ENCODE results near the gene PACSIN3.
"Not testable (repeated sequence)": the region's sequence is repeated elsewhere in the genome, so short reads cannot be mapped to it uniquely, and the experiment has no call there.

Gene PACSIN3

GRCh38 chr11:47186076-47186699 is at the start of gene PACSIN3:
TSS of gene PACSIN3 (minus strand) at chr11:47186434. CDS start at chr11:47182727, 3,707 bp downstream.
- DNase-seq = no peak

DNA sequence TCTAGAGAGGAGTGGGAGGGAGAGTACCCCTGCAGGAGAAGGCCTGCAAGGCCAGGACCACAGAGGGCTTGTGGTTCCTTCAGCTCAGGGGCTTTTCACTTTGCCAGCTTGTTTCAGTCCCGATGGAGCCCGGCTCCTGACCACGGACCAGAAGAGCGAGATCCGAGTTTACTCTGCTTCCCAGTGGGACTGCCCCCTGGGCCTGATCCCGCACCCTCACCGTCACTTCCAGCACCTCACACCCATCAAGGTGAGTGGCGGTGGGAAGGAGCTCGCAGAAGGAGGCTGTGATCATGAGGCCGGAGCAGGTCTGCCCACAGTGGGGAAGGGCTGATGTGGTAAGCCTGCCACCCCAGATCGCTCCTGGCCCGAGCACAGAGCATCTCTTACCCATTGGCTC is 48.9 kb upstream of the PACSIN3 start:
- no peak for DNase-seq

- DNase-seq = peak; percentile 16
These were observed 48.5 kb upstream of the PACSIN3 start for GRCh38 chr11:47234669-47235100.

- DNase-seq = no peak
These were observed 47.9 kb upstream of the PACSIN3 start for GRCh38 chr11:47233989-47234668.

DNA sequence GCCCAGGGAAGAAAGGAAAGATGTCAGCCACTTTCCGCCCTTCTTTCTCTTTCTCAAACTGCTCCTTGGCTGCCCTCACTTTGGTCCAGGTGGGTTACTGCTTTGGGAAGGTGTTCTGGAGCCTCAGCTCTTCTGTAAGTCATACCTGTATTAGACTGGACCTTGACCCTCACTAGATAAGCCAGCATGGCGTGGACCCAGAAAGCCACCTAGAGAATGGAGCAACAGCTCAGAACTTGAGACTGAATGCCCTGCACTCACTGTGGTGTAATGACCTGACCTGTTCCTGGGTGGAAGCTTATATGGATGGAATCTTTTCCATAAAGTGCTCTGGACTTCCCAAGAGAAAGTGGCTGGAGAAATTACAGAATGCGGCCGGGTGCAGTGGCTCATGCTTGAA is 46.8 kb upstream of the PACSIN3 start:
- DNase-seq = no peak

DNA sequence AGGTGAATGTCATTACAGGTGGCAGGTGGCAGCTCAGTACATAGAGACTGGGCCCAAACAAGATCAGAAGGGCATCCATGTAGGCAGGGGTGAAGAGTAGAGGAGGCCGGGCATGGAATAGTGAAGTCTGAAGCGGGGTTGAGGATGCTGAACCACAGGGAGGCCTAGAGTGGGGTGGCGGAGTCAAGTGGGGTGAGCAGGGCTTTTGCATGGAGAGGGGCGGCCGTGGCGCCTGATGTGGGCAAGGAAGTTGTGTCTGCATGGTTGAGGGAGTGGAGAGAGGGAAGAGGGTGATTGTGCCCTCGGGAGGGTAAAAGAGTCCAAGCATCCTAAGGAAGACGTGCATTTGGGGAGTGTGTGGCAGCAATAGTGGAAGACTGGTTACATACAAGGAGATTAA is 42.9 kb upstream of the PACSIN3 start:
- no peak for DNase-seq

DNA sequence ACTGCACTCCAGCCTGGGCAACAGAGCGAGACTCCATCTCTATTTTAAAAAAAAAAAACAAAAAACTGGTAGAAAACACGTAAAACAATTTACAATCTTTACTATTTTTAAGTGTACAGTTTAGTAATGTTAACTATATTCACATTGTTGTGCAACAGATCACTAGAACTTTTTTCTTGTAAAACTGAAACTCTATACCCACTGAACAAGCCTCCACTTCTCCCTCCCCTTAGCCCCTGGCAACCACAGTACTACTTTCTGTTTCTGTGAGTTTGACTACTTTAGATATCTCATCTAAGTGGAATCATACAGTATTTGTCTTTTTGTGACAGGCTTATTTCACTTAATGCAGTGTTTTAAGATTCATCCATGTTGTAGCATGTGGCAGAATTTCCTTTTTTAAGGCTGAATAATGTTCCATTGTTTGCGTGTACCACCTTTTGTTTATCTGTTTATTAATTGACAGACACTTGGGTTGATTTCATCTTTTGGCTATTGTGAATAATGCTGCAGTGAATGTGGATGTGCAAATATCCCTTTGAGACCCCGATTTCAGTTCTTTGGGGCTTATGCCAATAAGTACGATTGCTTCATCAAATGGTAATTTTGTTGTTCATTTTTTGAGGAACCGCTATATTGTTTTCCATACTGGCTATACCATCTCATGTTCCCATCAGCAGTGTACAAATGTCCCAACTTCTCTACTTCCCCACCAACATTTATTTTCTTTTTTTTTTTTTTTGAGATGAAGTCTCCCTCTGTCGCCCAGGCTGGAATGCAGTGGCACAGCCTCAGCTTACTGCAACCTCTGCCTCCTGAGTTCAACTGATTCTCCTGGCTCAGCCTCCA is 39.5 kb upstream of the PACSIN3 start:
- DNase-seq = peak; percentile 28

DNA sequence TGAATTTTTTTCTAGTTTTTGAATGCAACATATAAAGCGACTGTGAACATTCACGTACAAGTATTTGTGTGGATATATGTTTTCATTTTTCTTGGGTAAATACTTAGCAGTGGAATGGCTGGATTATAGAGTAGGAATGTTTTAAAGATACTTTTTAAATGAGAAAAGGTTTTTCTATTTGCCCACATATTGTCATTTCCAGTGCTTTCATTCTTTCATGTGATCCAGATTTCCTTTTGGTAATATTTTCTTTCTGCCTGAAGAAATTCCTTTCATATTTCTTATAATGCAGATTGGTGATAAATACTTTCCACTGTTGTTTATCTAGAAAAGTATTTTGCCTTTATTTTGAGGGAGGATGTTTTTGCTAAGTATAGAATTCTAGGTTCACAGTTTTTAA is 36.5 kb upstream of the PACSIN3 start:
- no peak for DNase-seq

DNA sequence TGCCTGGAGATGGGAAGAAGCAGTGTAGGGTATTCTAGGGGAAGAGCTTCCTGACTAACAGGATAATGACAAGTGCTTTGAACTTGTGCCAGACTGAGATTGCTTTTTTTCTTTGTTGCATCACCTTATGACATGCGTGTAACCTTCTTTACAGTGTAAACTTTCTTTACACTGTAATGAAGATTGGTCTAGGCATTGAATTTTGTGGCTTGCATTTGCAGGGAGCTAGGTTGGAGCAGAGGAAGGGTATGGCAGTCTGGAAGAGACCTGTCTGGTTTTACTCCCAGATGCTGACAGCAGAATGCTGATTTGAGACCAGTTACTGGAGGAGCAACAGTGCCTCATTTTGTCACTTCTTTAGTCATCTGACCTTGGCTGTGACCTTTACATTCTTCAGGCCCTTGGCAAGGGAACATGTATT is 34.2 kb upstream of the PACSIN3 start:
- DNase-seq = no peak

DNA sequence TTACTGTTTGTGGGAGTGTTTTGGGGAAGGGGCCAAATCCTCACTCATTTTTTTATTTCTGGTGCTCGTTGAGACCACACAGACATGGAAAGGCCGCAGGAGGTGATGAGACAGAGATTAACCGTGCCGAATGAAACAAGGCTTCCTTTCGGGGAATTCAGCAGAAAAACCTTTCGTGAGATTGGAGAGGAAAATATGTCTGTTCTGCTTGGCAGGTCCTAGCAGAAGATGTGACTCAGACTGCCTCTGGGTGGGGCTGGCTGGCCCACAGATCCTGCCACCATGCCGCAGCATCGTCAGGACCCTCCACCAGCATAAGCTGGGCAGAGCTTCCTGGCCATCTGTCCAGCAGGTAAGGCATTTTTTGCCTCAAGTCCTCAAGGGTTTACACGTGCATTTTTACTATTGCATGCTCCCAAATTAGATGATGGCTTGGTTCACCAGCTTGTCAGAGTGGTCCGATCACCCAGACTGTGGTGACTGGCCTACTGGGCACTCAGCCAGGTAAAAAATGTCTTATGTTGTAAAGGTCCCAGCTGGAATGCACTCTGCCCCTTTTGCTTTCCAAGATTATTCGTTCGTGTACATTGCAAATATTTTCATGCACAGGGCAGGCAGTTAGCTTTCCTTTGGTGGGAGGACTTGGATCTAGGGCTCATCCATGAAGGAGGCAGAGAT is 30.0 kb upstream of the PACSIN3 start:
- peak; percentile 74 for DNase-seq

DNA sequence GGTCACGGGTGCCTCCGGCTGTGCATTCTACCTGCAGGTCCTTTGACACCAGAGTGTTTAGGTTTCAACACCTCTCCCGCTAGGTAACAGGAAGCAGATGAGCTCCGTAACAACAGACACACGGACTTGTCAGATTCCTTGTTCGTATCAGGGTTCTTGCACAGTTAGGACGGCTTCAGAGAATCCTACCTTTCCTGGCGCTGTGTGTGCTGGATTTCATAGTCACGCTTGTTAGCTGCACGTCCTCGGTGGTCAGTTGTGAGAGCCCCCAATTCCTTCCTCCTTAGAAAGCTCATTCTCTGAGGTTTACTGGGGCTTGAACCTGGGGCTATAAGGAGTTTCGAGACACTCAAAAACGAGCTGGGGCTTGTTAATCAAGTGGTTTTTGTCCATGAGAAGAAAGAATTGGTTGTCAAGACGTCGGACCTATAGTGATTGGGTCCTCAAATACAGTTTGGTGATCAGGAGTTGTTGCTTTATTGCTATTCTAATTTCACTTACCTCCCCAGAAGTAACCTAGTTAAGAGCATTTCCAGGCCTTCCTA is 29.2 kb upstream of the PACSIN3 start:
- no peak for DNase-seq

GRCh38 chr11:47213950-47214565 is 27.8 kb upstream of the PACSIN3 start:
- DNase-seq = peak; percentile 91

DNA sequence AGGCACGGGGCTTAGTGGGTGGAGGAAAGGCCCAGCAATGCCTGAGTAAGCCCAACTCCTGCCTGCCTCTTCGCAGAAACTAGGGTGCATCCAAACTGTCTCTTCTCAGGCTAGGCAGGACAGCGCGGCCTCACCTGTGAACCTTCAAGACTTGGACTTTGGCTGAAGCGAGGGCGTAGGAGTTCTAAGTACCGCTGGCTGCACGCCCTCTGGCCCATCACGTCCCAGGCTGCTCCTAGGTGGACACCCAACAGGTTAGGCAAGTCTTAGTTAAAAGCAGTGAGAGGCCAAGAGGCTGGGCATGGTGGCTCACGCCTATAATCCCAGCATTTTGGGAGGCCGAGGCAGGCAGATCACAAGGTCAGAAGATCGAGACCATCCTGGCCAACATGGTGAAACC is 26.7 kb upstream of the PACSIN3 start:
- no peak for DNase-seq

- no peak for DNase-seq
These were observed 22.4 kb upstream of the PACSIN3 start for GRCh38 chr11:47208628-47209027.

- DNase-seq = not testable (repeated sequence)
These were observed 21.8 kb upstream of the PACSIN3 start for GRCh38 chr11:47208008-47208552.

DNA sequence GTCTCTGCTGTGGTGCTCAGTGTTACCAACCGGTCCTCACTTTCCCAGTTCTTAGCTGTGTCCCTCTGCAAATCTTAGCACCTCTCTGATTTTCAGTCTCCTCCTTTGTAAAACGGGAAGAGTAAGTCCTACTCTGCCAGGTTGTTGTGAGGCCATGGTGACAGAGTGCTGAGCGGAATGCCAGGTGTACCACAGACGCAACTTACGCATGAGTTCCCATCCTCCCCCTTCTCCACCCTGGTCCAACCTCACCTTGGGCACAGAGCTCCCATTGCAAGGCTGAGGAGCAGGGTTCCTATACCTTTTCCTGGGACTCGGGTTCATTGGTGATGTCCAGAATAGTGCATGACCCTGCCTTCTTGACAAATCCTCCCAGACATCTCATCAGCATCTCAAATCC is 21.2 kb upstream of the PACSIN3 start:
- DNase-seq = no peak

DNA sequence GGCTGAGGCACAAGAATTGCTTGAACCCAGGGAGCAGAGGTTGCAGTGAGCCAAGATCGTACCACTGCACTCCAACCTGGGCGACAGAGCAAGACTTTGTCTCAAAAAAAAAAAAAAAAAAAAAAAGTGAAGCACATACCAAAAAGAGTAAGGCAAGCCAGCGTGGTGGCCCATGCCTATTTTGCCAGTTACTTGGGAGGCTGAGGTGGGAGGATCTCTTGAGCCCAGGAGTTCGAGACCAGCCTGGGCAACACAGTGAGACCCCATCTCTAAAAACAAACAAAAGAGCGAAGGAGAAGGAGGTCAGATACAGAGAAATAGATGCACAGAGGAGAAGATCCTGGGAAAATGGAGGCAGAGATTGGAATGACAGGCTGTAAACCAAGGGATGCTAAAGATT is 20.3 kb upstream of the PACSIN3 start:
- DNase-seq = not testable (repeated sequence)

DNA sequence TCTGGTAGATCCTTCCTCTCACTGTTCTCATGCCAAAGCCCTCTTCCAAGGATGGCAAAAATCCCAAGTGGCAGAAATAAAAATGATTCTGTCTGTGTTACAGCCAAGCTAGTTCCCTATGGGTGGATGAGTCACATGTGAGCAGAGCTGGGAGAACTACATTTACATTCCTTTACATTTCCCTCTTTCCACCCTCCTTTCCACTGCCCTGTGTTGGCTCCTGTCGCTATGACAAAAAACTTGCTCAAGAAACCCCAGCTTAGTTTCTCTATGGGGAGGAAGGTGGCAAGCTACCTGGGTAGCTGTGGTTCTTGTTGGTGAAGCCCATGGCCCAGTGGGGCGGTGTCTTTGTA is 18.4 kb upstream of the PACSIN3 start:
- no peak for DNase-seq

DNA sequence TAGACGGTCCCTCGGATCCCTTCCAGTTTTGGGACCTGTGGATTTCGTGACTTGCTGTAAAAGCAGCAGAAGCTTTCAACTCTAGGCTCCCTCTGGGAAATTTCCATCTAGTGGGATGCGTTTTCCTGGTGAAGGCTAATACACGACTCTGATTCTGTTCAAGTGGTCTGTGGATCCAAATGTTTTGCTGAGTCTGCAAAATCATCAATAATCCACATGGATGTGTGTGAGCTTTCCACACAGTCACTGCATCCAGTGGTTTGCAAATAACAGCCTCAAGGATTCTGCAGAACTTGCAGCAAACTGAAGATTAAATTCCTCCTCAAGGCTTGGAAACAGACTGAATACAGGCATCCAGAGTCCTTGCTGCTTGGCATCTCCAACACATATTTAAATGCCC is 16.3 kb upstream of the PACSIN3 start:
- DNase-seq = no peak

DNA sequence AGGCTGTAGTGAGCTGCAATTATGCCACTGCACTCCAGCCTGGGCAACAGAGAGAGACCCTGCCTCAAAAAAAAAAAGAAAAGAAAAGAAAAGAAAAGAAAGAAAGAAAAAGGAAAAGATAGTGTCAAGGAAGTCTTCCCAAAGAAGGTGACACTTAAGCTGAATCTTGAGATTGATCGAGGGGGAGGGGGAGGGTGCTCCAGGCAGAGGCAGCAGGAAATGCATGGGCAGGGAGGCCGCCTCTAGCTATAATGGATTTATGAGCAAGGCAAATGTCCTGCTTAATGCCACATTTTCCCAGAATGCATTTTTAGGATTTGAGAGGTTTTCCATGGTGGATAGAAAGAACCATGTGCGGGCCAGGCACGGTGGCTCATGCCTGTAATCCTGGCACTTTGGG is 14.8 kb upstream of the PACSIN3 start:
- DNase-seq = no peak

GRCh38 chr11:47198161-47198560 is 11.9 kb upstream of the PACSIN3 start:
- not testable (repeated sequence) for DNase-seq

DNA sequence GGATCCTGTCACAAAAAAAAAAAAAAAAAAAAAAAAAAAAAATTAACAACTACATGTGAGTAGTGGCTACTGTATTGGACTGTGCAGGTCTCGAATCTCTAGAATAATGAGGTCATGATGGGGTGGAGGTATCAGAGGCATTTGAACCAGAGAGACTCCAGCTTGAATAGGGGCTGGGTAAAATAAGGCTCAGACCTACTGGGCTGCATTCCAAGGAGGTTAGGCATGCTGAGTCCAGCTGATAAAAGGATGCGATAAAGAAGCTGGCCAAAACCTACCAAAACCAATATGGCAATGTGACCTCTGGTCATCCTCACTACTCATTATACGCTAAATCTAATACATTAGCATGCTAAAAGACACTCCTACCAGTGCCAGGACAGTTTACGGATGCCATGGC is 5.9 kb upstream of the PACSIN3 start:
- DNase-seq = no peak

Data from stimulated activated CD4-positive, alpha-beta T cell treated with anti-CD3 and anti-CD28 coated beads, Interleukin-1b, Interleukin-23, amount 100 ng/mL, for 48 hours (primary cell).